SHP77 (cell line): Measurements from ENCODE around the gene BRD2.

Experiments used
- DNase-seq, 2 experiments: peaks; one replicate each; lab custom pipeline; 2025; lab: John Stamatoyannopoulos, UW

The BRD2 gene

DNA sequence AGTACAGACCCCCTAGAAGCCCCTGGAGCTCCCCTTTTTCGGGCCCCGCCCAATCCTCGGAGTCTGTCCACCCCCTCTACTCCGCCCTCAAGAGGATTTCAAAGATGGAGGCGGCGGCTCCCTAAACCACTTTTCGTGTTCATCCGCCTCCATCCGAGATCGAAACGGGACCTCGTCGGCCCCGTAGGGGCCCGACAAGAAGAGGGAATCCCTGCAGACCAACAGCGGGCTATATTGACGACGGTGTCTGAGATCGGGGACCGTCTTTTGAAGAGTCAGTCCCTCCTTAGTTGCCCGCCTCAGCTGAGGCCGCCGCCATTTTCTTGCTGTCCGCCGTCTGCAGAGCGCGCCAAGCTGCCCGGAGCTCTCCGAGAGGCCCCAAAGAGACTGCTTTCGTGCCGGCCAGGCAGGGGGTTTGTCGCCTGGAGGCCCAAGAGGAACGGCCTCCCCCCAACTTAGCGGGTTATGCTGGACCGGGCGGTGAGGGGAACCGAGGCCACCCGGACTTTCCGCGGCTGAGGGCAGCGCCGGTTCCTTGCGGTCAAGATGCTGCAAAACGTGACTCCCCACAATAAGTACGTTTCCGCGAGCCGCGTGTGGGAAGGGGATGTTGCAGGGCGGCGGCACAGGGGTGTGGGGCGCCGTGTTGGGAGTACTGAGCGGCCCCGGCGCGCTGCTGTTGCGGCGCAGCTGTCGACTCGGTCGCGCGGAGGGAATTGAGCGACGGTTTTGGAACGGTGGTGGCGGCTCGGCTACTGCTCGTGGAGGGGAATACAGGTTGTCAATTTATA, 4.2 kb downstream of the BRD2 start:
- peak in 1 of 2 experiments; percentile 25 for DNase-seq

DNA sequence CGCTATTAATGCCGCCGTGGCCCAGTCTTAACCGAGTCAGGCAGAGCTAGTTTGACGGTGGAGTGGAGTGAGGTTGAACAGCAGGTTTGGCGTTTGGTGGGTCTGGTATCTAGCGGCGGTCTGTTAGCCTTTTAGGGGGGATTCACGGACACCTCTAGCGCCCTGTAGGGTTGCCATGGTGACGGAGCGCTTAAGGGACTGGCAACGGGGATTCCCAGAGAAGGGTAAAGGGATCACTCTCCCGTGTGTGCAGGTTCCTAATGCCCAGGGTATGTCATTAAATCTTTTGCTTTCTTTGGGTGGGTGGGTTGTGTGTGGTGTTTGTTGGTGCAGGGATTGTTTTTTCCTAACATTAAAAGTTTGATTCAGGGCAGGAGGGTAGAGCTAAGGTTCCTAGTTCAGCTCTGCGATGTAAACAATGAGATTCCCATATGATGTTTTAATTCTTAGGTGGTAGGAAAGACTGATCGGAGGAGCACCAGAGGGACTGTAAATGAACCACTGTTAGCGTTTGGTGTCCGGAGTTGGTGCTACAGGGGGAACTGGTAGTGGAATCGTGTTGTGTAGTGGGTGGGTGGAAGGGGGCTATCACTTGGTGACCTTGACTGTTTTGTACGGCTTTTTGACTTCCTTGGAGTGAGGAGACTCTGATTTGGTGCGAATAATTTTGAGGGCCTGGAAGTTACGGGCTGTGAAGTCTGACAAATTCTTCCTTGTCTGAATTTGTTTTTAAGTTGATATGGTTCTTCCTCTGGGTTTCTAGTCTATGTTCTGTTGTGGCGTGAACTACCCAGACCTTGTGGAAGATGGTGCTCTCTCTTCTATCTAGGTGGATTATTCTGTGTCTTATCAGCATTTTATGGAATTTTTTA, 5.0 kb downstream of the BRD2 start:
- DNase-seq = peak; percentile 16 to 48

- DNase-seq = no peak
These were observed 5.6 kb downstream of the BRD2 start for GRCh38 chr6:32974016-32974333.

- no peak for DNase-seq
These were observed 6.3 kb downstream of the BRD2 start for GRCh38 chr6:32974541-32975308.

DNA sequence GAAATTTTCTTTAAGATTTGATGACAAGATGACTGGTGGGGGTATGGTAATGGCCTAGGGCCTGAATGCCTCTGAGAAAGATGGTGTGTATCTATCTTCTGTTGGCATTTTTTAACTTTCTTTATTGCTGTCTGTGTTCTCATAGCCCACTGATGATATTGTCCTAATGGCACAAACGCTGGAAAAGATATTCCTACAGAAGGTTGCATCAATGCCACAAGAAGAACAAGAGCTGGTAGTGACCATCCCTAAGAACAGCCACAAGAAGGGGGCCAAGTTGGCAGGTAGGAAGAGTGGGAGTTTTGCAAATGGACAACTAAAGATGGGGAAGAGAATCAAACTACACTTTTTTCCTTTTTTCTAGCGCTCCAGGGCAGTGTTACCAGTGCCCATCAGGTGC, 7.5 kb downstream of the BRD2 start:
- DNase-seq = no peak

GRCh38 chr6:32976334-32977069, 8.1 kb downstream of the BRD2 start:
- DNase-seq = no peak

DNA sequence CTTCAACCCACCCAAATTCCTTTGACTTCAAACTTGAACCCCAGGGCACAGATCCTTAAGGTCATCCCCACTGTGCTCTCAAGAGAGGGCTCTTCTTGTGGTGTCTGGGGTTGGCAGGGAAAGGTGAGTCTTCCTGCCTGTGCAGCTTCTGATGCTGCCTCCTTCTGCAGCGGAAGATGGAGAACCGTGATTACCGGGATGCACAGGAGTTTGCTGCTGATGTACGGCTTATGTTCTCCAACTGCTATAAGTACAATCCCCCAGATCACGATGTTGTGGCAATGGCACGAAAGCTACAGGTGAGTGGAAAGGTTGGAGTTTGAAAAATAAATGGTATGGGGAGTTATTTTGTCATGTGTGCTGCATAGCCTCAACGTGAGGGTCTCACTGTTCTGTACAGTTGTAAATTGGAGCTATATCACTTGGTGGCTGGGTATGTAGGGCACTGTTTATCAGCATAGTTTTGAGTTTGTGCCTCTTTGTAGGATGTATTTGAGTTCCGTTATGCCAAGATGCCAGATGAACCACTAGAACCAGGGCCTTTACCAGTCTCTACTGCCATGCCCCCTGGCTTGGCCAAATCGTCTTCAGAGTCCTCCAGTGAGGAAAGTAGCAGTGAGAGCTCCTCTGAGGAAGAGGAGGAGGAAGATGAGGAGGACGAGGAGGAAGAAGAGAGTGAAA, 9.0 kb downstream of the BRD2 start:
- no peak for DNase-seq

DNA sequence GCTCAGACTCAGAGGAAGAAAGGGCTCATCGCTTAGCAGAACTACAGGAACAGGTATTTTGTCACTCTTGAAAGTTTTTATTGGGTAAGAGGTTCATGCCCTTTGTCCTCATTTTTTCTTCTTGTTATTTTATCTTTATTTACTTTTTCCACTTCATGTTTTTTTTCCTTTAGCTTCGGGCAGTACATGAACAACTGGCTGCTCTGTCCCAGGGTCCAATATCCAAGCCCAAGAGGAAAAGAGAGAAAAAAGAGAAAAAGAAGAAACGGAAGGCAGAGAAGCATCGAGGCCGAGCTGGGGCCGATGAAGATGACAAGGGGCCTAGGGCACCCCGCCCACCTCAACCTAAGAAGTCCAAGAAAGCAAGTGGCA, 9.5 kb downstream of the BRD2 start:
- DNase-seq = no peak

- DNase-seq = no peak
These were observed 11.5 kb downstream of the BRD2 start for GRCh38 chr6:32979720-32980487.

GRCh38 chr6:32980488-32981038, 12.2 kb downstream of the BRD2 start:
- DNase-seq = no peak

- DNase-seq = peak; percentile 10 to 41
These were observed 13.8 kb downstream of the BRD2 start for GRCh38 chr6:32982084-32982701.

DNA sequence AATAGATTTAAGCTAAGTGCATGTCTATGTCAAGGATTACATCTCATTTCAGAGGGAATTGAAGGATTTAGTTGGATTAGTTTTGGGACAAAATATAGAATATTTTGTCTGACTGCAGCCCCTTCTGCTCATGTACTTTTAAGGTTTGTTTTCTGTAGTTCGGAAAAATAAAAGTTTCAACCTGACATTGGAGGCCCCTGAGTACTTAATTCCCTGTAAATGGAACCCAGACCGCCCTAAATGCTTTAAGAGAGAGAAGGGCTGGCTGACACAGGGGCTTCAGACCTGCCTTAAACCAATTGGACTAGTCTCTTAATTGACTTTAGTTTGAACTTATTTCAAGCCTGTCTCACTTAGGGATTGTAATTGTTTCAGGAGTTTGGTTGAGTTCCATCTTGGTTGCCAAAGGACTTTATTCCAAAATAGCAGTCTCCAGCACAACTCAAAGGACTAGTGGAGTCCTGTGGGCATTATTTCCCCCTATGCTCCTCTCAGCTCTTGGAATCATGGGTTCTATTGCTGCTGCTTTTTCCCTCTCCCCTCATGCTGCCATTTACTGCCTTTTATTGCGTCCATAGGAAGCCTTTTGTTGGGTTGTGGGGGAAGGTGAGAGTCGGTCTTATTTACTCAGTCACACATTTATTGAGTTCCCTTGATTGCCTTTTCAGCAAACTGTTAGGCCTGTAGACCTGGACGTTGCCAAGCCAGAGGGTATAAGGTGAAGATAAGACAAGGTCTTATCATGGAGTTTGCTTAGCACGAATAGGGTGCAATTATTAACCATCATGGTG, 14.5 kb downstream of the BRD2 start:
- DNase-seq = no peak

- DNase-seq = no peak
These were observed 15.1 kb downstream of the BRD2 start for GRCh38 chr6:32983493-32983848.

GRCh38 chr6:32983964-32984621, 15.7 kb downstream of the BRD2 start:
- DNase-seq = no peak

DNA sequence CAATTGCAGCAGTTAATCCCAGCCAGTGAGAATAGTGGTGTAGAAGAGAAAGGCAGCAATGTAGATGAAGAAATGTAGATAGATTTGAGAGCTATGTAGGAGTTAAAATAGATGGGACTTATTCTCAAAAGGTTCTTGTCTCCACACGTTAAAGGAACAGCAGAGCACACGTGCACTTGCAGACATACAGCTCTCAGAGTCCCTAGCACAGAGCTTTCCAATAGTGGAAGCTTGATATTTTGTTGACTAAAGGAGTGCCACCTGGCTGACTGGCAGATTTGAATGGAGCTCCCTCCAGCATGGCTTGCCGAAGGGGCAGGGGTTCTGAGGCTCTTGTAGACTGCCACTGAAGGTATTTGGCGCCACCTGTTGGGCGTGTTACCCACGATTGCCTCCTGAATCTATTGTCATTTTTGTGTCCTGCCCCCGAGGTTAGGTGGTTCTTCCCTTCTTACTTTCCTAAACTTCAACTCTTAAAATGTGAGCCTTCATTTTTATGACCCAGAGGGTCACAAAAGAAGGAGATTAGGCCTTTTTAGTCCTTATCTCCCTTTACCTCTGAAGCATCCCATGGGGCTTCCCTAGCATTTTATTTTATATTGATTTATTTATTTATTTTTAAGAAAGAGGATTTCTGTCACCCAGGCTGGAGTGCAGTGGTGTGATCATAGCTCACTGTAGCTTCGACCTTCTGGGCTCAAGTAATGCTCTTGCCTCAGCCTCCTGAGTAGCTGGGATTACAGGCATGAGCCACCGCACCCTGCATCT, 16.4 kb downstream of the BRD2 start:
- peak; percentile 90 to 92 for DNase-seq

DNA sequence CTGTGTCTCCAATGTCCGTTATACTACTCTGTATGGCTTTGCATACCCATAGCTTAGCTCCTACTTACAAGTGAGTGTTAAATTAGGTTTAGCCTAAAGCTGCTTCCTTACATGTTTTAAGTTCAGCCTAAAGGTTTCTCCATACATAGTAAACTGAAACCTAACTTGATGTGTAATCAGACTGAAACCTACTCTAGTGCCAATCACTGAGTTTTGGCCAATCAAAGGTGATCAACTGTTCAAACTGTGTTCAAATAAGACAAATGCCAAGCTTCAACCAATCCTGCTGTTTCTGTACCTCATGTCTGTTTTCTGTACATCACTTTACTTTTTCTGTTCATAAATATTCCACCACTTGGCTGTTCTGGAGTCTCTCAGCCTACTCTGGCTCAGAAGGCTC, 21.0 kb downstream of the BRD2 start:
- no peak for DNase-seq

GRCh38 chr6:32991972-32992371, 23.6 kb downstream of the BRD2 start:
- DNase-seq = no peak
